Adipocyte (in vitro differentiated cells): ENCODE data around the gene WDR64.
"Not testable (repeated sequence)": the region's sequence is repeated elsewhere in the genome, so short reads cannot be mapped to it uniquely, and the experiment has no call there.

Experiments
- DNase-seq: peaks from one replicate; pipeline ENCODE4 v3.0.0-alpha.2; 2015; ENCODE audit warnings: low read depth
- H3K27me3 ChIP-seq: replicated peaks from 2 replicates; pipeline ENCODE4 v1.7.0; 2013; ENCODE audit warnings: mild to moderate bottlenecking, low read length, moderate library complexity; ENCODE audit not compliant: control insufficient read depth, insufficient read depth
- H3K36me3 ChIP-seq: 2 replicates; pipeline ENCODE4 v1.7.0; 2013; ENCODE audit warnings: low read length, mild to moderate bottlenecking, moderate library complexity; ENCODE audit not compliant: control insufficient read depth, insufficient read depth, severe bottlenecking
- H3K4me1 ChIP-seq: 2 replicates; pipeline ENCODE4 v1.7.0; 2013; ENCODE audit warnings: mild to moderate bottlenecking, low read length, moderate library complexity; ENCODE audit not compliant: control insufficient read depth, insufficient read depth
- H3K4me3 ChIP-seq: 2 replicates; pipeline ENCODE4 v1.7.0; 2013; ENCODE audit warnings: mild to moderate bottlenecking, low read length, moderate library complexity
- H3K9ac ChIP-seq: 2 replicates; pipeline ENCODE4 v1.7.0; 2013; ENCODE audit warnings: mild to moderate bottlenecking, low read length, moderate library complexity
- H3K9me3 ChIP-seq: 2 replicates; pipeline ENCODE4 v1.7.0; 2013; ENCODE audit warnings: mild to moderate bottlenecking, low read length, moderate library complexity; ENCODE audit not compliant: control insufficient read depth

The WDR64 gene

GRCh38 chr1:241816008-241816407 lies 163.9 kb downstream of the WDR64 start:
- H3K9me3 ChIP-seq, result no peaks in the 10 kb centered on the region
- no peak overlapping the region for H3K4me3 ChIP-seq
- H3K27me3 ChIP-seq, result no peaks in the 10 kb centered on the region
- no peak for DNase-seq
- H3K9ac ChIP-seq, result no peak overlapping the region
- no peaks in the 10 kb centered on the region for H3K36me3 ChIP-seq
- H3K4me1 ChIP-seq, result peaks cover 25% of the 10 kb centered on the region

DNA sequence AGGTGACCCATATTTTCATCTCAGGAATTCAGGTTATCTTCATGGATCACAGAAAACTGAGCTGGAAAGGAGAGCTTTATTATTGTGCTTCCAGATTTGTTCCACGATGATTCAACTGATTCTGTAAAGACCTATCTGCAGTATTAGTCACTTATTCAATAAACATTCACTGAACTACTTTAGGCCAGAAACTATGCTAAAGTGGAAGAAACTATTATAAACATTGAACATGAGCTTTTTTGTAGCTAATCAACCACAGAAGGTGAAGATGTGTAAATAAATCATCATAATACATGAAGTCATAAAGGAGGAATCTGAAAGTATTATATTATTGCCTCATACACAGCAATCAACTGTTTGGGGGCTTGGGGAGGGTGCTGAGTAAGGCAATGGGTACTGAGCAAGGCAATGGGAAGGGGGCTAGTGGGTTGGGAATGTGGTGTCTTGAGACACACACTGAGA lies 165.3 kb downstream of the WDR64 start:
- Histone ChIP-seq H3K4me3 (no peak overlapping the region), H3K9me3 (no peaks in the 10 kb centered on the region), H3K9ac (no peak overlapping the region), H3K27me3 (no peaks in the 10 kb centered on the region), H3K36me3 (no peaks in the 10 kb centered on the region), H3K4me1 (peaks cover 25% of the 10 kb centered on the region)
- peak; percentile 73 for DNase-seq

GRCh38 chr1:241817956-241818612 lies 166.0 kb downstream of the WDR64 start:
- Histone ChIP-seq H3K36me3 (no peaks in the 10 kb centered on the region), H3K4me3 (no peak overlapping the region), H3K9me3 (no peaks in the 10 kb centered on the region), H3K9ac (no peak overlapping the region), H3K4me1 (peaks cover 24% of the 10 kb centered on the region), H3K27me3 (no peaks in the 10 kb centered on the region)
- no peak for DNase-seq

GRCh38 chr1:241819340-241819866 lies 167.3 kb downstream of the WDR64 start:
- H3K9me3 ChIP-seq, result no peaks in the 10 kb centered on the region
- no peaks in the 10 kb centered on the region for H3K36me3 ChIP-seq
- no peaks in the 10 kb centered on the region for H3K27me3 ChIP-seq
- peaks cover 11% of the 10 kb centered on the region for H3K4me1 ChIP-seq
- no peak overlapping the region for H3K9ac ChIP-seq
- DNase-seq, result no peak
- H3K4me3 ChIP-seq, result no peak overlapping the region

GRCh38 chr1:241821363-241821762 lies 169.3 kb downstream of the WDR64 start:
- Histone ChIP-seq H3K4me3 (no peak overlapping the region), H3K4me1 (peaks cover 15% of the 10 kb centered on the region), H3K27me3 (no peaks in the 10 kb centered on the region), H3K36me3 (no peaks in the 10 kb centered on the region), H3K9me3 (no peaks in the 10 kb centered on the region), H3K9ac (no peak overlapping the region)
- peak; percentile 52 for DNase-seq

GRCh38 chr1:241822846-241823245 lies 170.8 kb downstream of the WDR64 start:
- Histone ChIP-seq H3K27me3 (no peaks in the 10 kb centered on the region), H3K36me3 (no peaks in the 10 kb centered on the region), H3K9ac (no peak overlapping the region), H3K9me3 (no peaks in the 10 kb centered on the region), H3K4me1 (peaks cover 12% of the 10 kb centered on the region), H3K4me3 (no peak overlapping the region)
- DNase-seq, result peak; percentile 57

- peaks cover 16% of the 10 kb centered on the region for H3K4me1 ChIP-seq
- H3K9me3 ChIP-seq, result no peaks in the 10 kb centered on the region
- H3K9ac ChIP-seq, result no peak overlapping the region
- no peaks in the 10 kb centered on the region for H3K36me3 ChIP-seq
- H3K4me3 ChIP-seq, result no peak overlapping the region
- H3K27me3 ChIP-seq, result no peaks in the 10 kb centered on the region
- DNase-seq, result no peak
Observed at GRCh38 chr1:241823925-241824324, 171.8 kb downstream of the WDR64 start.

DNA sequence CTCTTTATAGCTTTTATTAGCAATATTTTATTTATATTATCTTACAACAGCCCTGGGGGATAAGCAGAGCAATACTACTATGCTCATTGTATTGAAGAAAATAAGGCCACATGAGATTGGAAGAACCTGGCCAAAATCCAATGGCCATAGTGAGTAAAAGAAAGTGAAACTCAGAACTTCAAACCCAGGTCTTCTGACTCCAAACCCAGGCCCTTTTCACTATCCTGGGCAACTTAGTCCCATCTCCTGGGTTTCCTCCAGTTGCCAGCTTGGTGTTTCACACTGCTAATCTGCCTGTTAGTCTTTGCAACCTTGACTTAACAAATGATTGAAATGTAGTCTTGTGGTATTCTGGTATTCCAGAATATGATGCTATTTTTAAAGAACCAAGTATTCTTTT lies 173.5 kb downstream of the WDR64 start:
- H3K36me3 ChIP-seq, result no peaks in the 10 kb centered on the region
- no peaks in the 10 kb centered on the region for H3K9me3 ChIP-seq
- DNase-seq, result peak; percentile 74
- H3K4me3 ChIP-seq, result no peak overlapping the region
- H3K9ac ChIP-seq, result no peak overlapping the region
- H3K27me3 ChIP-seq, result no peaks in the 10 kb centered on the region
- H3K4me1 ChIP-seq, result peaks cover 17% of the 10 kb centered on the region

GRCh38 chr1:241826613-241827012 lies 174.5 kb downstream of the WDR64 start:
- H3K36me3 ChIP-seq, H3K9me3 ChIP-seq, H3K9ac ChIP-seq, H3K4me3 ChIP-seq, H3K27me3 ChIP-seq, DNase-seq: not testable (repeated sequence)
- peaks cover 17% of the 10 kb centered on the region for H3K4me1 ChIP-seq

- Histone ChIP-seq H3K4me3 (no peak overlapping the region), H3K27me3 (no peaks in the 10 kb centered on the region), H3K36me3 (no peaks in the 10 kb centered on the region), H3K9me3 (no peaks in the 10 kb centered on the region), H3K4me1 (peaks cover 17% of the 10 kb centered on the region), H3K9ac (no peak overlapping the region)
- no peak for DNase-seq
Observed at GRCh38 chr1:241827264-241827663, 175.2 kb downstream of the WDR64 start.

DNA sequence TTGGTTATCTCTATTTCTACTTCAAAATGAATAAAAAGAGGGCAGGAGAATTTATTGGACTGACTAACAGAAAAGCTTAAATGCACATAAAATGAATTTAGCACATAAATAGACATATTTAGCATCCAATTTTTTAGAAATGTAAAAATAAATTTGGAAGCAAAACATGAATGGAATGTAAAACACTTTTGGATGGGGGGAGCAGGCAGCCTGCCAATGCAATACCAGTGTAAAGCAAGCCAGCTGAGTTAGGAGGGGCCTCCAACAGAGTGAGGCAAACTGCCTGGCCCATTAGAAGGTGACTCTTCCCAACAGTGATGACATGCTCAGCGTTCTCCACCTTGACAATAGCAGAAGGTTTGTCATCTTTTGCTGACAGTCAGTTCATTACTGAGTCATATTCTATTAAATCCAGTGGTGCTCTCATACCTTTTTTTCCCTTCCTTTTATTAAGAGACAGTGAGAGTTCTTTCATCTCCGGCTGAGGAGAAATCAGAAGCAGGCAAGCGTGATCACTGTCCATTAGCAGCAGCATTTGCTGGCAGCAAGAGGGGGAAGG lies 176.5 kb downstream of the WDR64 start:
- H3K9me3 ChIP-seq, result no peaks in the 10 kb centered on the region
- H3K4me3 ChIP-seq, result no peak overlapping the region
- peaks cover 17% of the 10 kb centered on the region for H3K4me1 ChIP-seq
- H3K36me3 ChIP-seq, result no peaks in the 10 kb centered on the region
- H3K9ac ChIP-seq, result no peak overlapping the region
- peak; percentile 59 for DNase-seq
- H3K27me3 ChIP-seq, result no peaks in the 10 kb centered on the region
